H1 (cell line): ENCODE measurements around the gene ZNF394. TPM values are rescaled to one million over a fixed set of nuclear protein-coding genes. Genes with fewer than 3 reads are reported as not detected.

ENCODE experiments used
- CTCF ChIA-PET: fragments of 300-600 bp; sonication (Branson Sonifier 250); formaldehyde crosslinking; loops from one replicate; lab custom pipeline; 2021; ENCODE audit not compliant: partially characterized antibody; lab: Charles Lee
- POLR2A ChIA-PET: fragments of 300-600 bp; sonication (Branson Sonifier 250); formaldehyde crosslinking; loops from one replicate; lab custom pipeline; 2021; ENCODE audit warnings: inconsistent platforms; ENCODE audit not compliant: partially characterized antibody; lab: Charles Lee
- DNase-seq, 2 experiments: peaks; one replicate each; pipeline versions ENCODE4 v3.0.0 to v3.0.0-alpha.2; 2010 to 2022; ENCODE audit warnings: low spot score in 2 of 2, low read depth in 1 of 2, mixed read lengths in 1 of 2
- FAIRE-seq: peaks from 2 replicates; lab custom pipeline; 2011; peaks lifted over from hg19 to GRCh38; lab: Jason Lieb, UNC
- H2AFZ ChIP-seq: 2 replicates; pipeline ENCODE4 v1.8.1; 2012; ENCODE audit warnings: low read length, inconsistent platforms
- H2AK5ac ChIP-seq: 2 replicates; pipeline ENCODE4 v1.6.1; 2013; ENCODE audit warnings: low read depth, low read length
- H2BK120ac ChIP-seq: replicated peaks from 2 replicates; pipeline ENCODE3; 2013; ENCODE audit warnings: low read depth, low read length, inconsistent platforms
- H2BK12ac ChIP-seq: 2 replicates; pipeline ENCODE4 v1.6.1; 2013; ENCODE audit warnings: low read depth, low read length
- H2BK15ac ChIP-seq: 2 replicates; pipeline ENCODE4 v1.6.1; 2013; ENCODE audit warnings: low read length
- H2BK20ac ChIP-seq: 2 replicates; pipeline ENCODE4 v1.6.1; 2013; ENCODE audit warnings: low read length
- H2BK5ac ChIP-seq: 2 replicates; pipeline ENCODE4 v1.6.1; 2013; ENCODE audit warnings: low read depth, low read length
- H3K14ac ChIP-seq: 2 replicates; pipeline ENCODE4 v1.6.1; 2013; ENCODE audit warnings: inconsistent platforms; ENCODE audit not compliant: insufficient read length
- H3K18ac ChIP-seq: 2 replicates; pipeline ENCODE4 v1.6.1; 2013; ENCODE audit warnings: low read length; ENCODE audit errors: extremely low read depth
- H3K23ac ChIP-seq: 2 replicates; pipeline ENCODE4 v1.6.1; 2013; ENCODE audit warnings: inconsistent platforms; ENCODE audit not compliant: insufficient read length
- H3K23me2 ChIP-seq: 2 replicates; pipeline ENCODE4 v1.6.1; 2013; ENCODE audit warnings: low read depth, low read length
- H3K27ac ChIP-seq: 2 replicates; pipeline ENCODE4 v1.6.1; 2011; ENCODE audit warnings: low read depth, low read length, inconsistent platforms
- H3K27me3 ChIP-seq, 4 experiments: replicated peaks in 1 of 4; 1 replicate in 1 of 4; 2 replicates in 3 of 4; pipeline versions ENCODE4 v1.6.1 to v1.8.1; 2011 to 2013; ENCODE audit warnings: low read length in 3 of 4, mild to moderate bottlenecking in 3 of 4, inconsistent platforms in 2 of 4, mixed read lengths in 2 of 4, moderate library complexity in 1 of 4; ENCODE audit not compliant: control insufficient read depth in 3 of 4, insufficient read depth in 3 of 4; ENCODE audit errors: extremely low read depth in 1 of 4
- H3K36me3 ChIP-seq, 4 experiments: 2 replicates each; pipeline versions ENCODE4 v1.6.1 to v1.8.1; 2011 to 2013; ENCODE audit warnings: mild to moderate bottlenecking in 4 of 4, low read length in 3 of 4, moderate library complexity in 2 of 4, control low read depth in 1 of 4, inconsistent platforms in 1 of 4; ENCODE audit not compliant: insufficient read depth in 4 of 4, control insufficient read depth in 2 of 4
- H3K4ac ChIP-seq: replicated peaks from 2 replicates; pipeline ENCODE3; 2013; ENCODE audit warnings: low read length, low read depth, mixed read lengths, inconsistent platforms; ENCODE audit not compliant: insufficient read length
- H3K4me1 ChIP-seq, 4 experiments: replicated peaks in 1 of 4; 1 replicate in 1 of 4; 2 replicates in 3 of 4; pipeline versions ENCODE4 v1.6.1 to v1.8.1; 2011 to 2013; ENCODE audit warnings: low read length in 3 of 4, inconsistent platforms in 2 of 4, mixed read lengths in 1 of 4; ENCODE audit not compliant: insufficient read depth in 4 of 4, control insufficient read depth in 3 of 4
- H3K4me2 ChIP-seq, 2 experiments: 2 replicates each; pipeline versions ENCODE4 v1.6.1 to v1.8.1; 2011 to 2013; ENCODE audit warnings: low read depth in 2 of 2, low read length in 2 of 2, control low read depth in 1 of 2, inconsistent platforms in 1 of 2, mild to moderate bottlenecking in 1 of 2; ENCODE audit not compliant: insufficient read depth in 1 of 2
- H3K4me3 ChIP-seq, 4 experiments: fragments of 200-600, 300-600 bp in 1 of 4; sonication (generic), shearing (Covaris generic), sonication (Bioruptor Twin) in 1 of 4; 2 replicates each; pipeline versions ENCODE4 v1.5.1 to v1.8.1; 2011 to 2016; ENCODE audit warnings: low read length in 4 of 4, low read depth in 3 of 4, control low read depth in 2 of 4, inconsistent platforms in 2 of 4, mild to moderate bottlenecking in 2 of 4, mixed read lengths in 1 of 4, moderate library complexity in 1 of 4; ENCODE audit not compliant: insufficient read depth in 2 of 4; ENCODE audit errors: extremely low read depth in 1 of 4
- H3K56ac ChIP-seq: replicated peaks from 2 replicates; pipeline ENCODE3; 2013; ENCODE audit warnings: low read depth, mild to moderate bottlenecking, mixed read lengths, low read length, inconsistent platforms; ENCODE audit not compliant: insufficient read length
- H3K79me1 ChIP-seq: 2 replicates; pipeline ENCODE4 v1.6.1; 2013; ENCODE audit warnings: low read depth, low read length, control low read depth
- H3K79me2 ChIP-seq, 2 experiments: 2 replicates each; pipeline versions ENCODE4 v1.6.1 to v1.8.1; 2012 to 2013; ENCODE audit warnings: low read length in 2 of 2, mild to moderate bottlenecking in 2 of 2, inconsistent platforms in 1 of 2; ENCODE audit not compliant: insufficient read depth in 2 of 2, control insufficient read depth in 1 of 2
- H3K9ac ChIP-seq, 4 experiments: replicated peaks in 1 of 4; 1 replicate in 1 of 4; 2 replicates in 3 of 4; pipeline versions ENCODE4 v1.6.1 to v1.8.1; 2011 to 2013; ENCODE audit warnings: low read depth in 3 of 4, low read length in 3 of 4, control low read depth in 2 of 4, mild to moderate bottlenecking in 2 of 4, moderate library complexity in 2 of 4, inconsistent platforms in 1 of 4; ENCODE audit errors: extremely low read depth in 1 of 4
- H3K9me3 ChIP-seq, 2 experiments: 2 replicates each; pipeline versions ENCODE4 v1.6.1 to v1.8.1; 2012 to 2013; ENCODE audit warnings: mild to moderate bottlenecking in 2 of 2, moderate library complexity in 2 of 2, control low read depth in 1 of 2, inconsistent platforms in 1 of 2, low read depth in 1 of 2, low read length in 1 of 2, mixed read lengths in 1 of 2; ENCODE audit not compliant: insufficient read depth in 2 of 2
- H4K20me1 ChIP-seq, 2 experiments: replicated peaks in 1 of 2; 2 replicates each; pipeline versions ENCODE3 to v1.8.1; 2011 to 2013; ENCODE audit warnings: inconsistent platforms in 2 of 2, low read length in 2 of 2, mild to moderate bottlenecking in 1 of 2; ENCODE audit not compliant: insufficient read depth in 2 of 2, control insufficient read depth in 1 of 2
- H4K5ac ChIP-seq: 2 replicates; pipeline ENCODE4 v1.6.1; 2013; ENCODE audit warnings: low read length, low read depth, mixed read lengths, inconsistent platforms; ENCODE audit not compliant: insufficient read length
- H4K8ac ChIP-seq: 2 replicates; pipeline ENCODE4 v1.8.0; 2013; ENCODE audit warnings: mild to moderate bottlenecking, moderate library complexity, low read length, inconsistent platforms; ENCODE audit not compliant: insufficient read depth; ENCODE audit errors: extremely low read depth
- H4K91ac ChIP-seq: replicated peaks from 2 replicates; pipeline ENCODE3; 2013; ENCODE audit warnings: low read length, mixed read lengths, inconsistent platforms; ENCODE audit not compliant: insufficient read length
- ATF3 ChIP-seq: IDR thresholded peaks from 2 replicates; pipeline ENCODE4 v1.6.1; 2011; ENCODE audit warnings: low read depth, mild to moderate bottlenecking, low read length; ENCODE audit not compliant: insufficient read depth
- BCL11A ChIP-seq, 2 experiments: IDR thresholded peaks; one replicate each; pipeline ENCODE4 v1.6.1; 2011; ENCODE audit warnings: low read depth in 2 of 2, low read length in 2 of 2, mild to moderate bottlenecking in 2 of 2
- CHD1 ChIP-seq: IDR thresholded peaks from 2 replicates; pipeline ENCODE4 v1.6.1; 2012; ENCODE audit warnings: low read depth, low read length, improper control_type of control experiment
- EGR1 ChIP-seq: IDR thresholded peaks from 2 replicates; pipeline ENCODE4 v1.6.1; 2011; ENCODE audit warnings: low read depth, low read length, borderline replicate concordance
- KDM5A ChIP-seq: fragments of 200-600 bp; IDR thresholded peaks from 2 replicates; pipeline ENCODE4 v1.7.1; 2012; ENCODE audit warnings: mild to moderate bottlenecking, low read length, inconsistent platforms, mixed read lengths
- NRF1 ChIP-seq: IDR thresholded peaks from 2 replicates; pipeline ENCODE4 v1.6.1; 2011; ENCODE audit warnings: mild to moderate bottlenecking, low read depth, low read length, improper control_type of control experiment
- RAD21 ChIP-seq, 2 experiments: IDR thresholded peaks in 1 of 2; conservative IDR thresholded peaks in 1 of 2; 2 replicates each; pipeline ENCODE4 v1.6.1; 2011; ENCODE audit warnings: low read depth in 2 of 2, low read length in 2 of 2, improper control_type of control experiment in 1 of 2, inconsistent platforms in 1 of 2, mild to moderate bottlenecking in 1 of 2, moderate library complexity in 1 of 2
- SAP30 ChIP-seq: fragments of 300-600 bp; sonication (generic); IDR thresholded peaks from 2 replicates; pipeline ENCODE4 v1.7.1; 2012; ENCODE audit warnings: low read length, moderate library complexity, mild to moderate bottlenecking, inconsistent platforms; ENCODE audit not compliant: insufficient read depth, insufficient replicate concordance
- SP1 ChIP-seq: IDR thresholded peaks from 2 replicates; pipeline ENCODE4 v1.6.1; 2011; ENCODE audit warnings: low read depth, low read length
- SP4 ChIP-seq: IDR thresholded peaks from 2 replicates; pipeline ENCODE4 v1.6.1; 2012; ENCODE audit warnings: low read length, inconsistent platforms
- TCF12 ChIP-seq: IDR thresholded peaks from 2 replicates; pipeline ENCODE4 v1.6.1; 2011; ENCODE audit warnings: low read depth, mild to moderate bottlenecking, low read length
- WGBS, 2 experiments: shearing (Covaris generic) in 1 of 2; methylation state at CpG; one replicate each; pipeline versions ENCODE4 v1.1.6 to v1.1.7; 2013 to 2015; ENCODE audit warnings: low lambda C conversion rate in 2 of 2, mixed read lengths in 2 of 2, inconsistent platforms in 1 of 2, low coverage in 1 of 2, missing lambda C conversion rate in 1 of 2; ENCODE audit not compliant: insufficient replicate concordance in 2 of 2, insufficient coverage in 1 of 2, insufficient read length in 1 of 2; ENCODE audit errors: extremely low coverage in 1 of 2, missing lambda C conversion rate in 1 of 2; 5-methylcytosine and 5-hydroxymethylcytosine counted together
- polyA plus RNA-seq, 7 experiments: library from polyadenylated mRNA; depleted of rRNA in 3 of 7; stranded (reverse) in 5 of 7; unstranded in 2 of 7; fragments of >200 nt in 5 of 7; fragments of 200-250 nt in 2 of 7; gene quantifications; 1 replicate in 5 of 7; 2 replicates in 1 of 7; 4 replicates in 1 of 7; pipeline versions ENCODE4 v1.2.1 to v1.2.3, GENCODE V29; 2011 to 2013; ENCODE audit warnings: missing spikeins in 2 of 7, mixed read lengths in 2 of 7
- total RNA-seq: library from RNA; stranded (reverse); fragmentation: NEBNext Ultra II Directional; extraction: Animal tissue kit (Norgen Biotek cat#: 25700); gene quantifications from 2 replicates; pipeline ENCODE4 v1.2.1, GENCODE V29; 2021

ZNF394 gene
- total and polyA plus RNA-seq, 2 of the 8 experiments (the other 6 are each of a cell fraction or from before 2014, with no cell fraction given): 6.6 to 19.3 TPM

GRCh38 chr7:99514050-99514449 lies 14.0 kb upstream of the ZNF394 start:
- H4K20me1 ChIP-seq: peaks cover 0 to 4% of the 10 kb centered on the region in 2 experiments
- H3K27me3 ChIP-seq: no peaks in the 10 kb centered on the region
- no peak overlapping the region for H3K4me3 ChIP-seq
- no peaks in the 10 kb centered on the region for H3K79me1 ChIP-seq
- no peak overlapping the region for H4K5ac ChIP-seq
- no peak overlapping the region for H3K23ac ChIP-seq
- no peaks in the 10 kb centered on the region for H3K23me2 ChIP-seq
- ChIA-PET CTCF (interaction anchor here (1.4 to 4.3 kb wide), 2 partner anchors 11 to 108 kb away, joined by 3 to 24 read pairs; no protein-coding TSS in a partner anchor), POLR2A (interaction anchor here (1.2 to 2.9 kb wide), 2 partner anchors 12 to 102 kb away, joined by 4 to 10 read pairs; partner anchors contain the start of gene ZSCAN25)
- H2AFZ ChIP-seq: no peak overlapping the region
- no peak overlapping the region for H3K4me2 ChIP-seq
- H3K79me2 ChIP-seq: peaks cover 0 to 8% of the 10 kb centered on the region in 2 experiments; a peak in 2 of 4 replicates
- no peak overlapping the region for H3K56ac ChIP-seq
- H4K8ac ChIP-seq: no peak overlapping the region
- 95% methylated on average over 1 of the region's 1 CpG; no CpG with 5 or more reads in 1 of the 2 experiments for WGBS, 2 experiments
- no peaks in the 10 kb centered on the region for H3K9me3 ChIP-seq
- H3K4ac ChIP-seq: no peak overlapping the region
- FAIRE-seq: no peak
- no peak for DNase-seq
- H2BK15ac ChIP-seq: no peak overlapping the region
- H3K14ac ChIP-seq: no peak overlapping the region
- H4K91ac ChIP-seq: no peak overlapping the region
- no peak overlapping the region for H2BK5ac ChIP-seq
- no peak overlapping the region for H3K9ac ChIP-seq
- H2AK5ac ChIP-seq: no peak overlapping the region
- H3K27ac ChIP-seq: no peak overlapping the region
- H2BK20ac ChIP-seq: no peak overlapping the region
- no peak overlapping the region for H2BK120ac ChIP-seq
- H3K4me1 ChIP-seq: no peaks in the 10 kb centered on the region
- H3K36me3 ChIP-seq: peaks cover 6 to 28% (median 14%) of the 10 kb centered on the region in 4 experiments; a peak in 7 of 8 replicates
- H3K18ac ChIP-seq: no peak overlapping the region
- H2BK12ac ChIP-seq: no peak overlapping the region
- TF ChIP-seq NRF1: no peak
- TF ChIP-seq ATF3: no peak
- no peak for TF ChIP-seq KDM5A
- TF ChIP-seq RAD21 (IDR thresholded peaks at IDR 0.05 in 1 of 2, conservative IDR thresholded peaks at IDR 0.05 in 1 of 2; ENCODE audit: low read depth in 2 of 2, low read length in 2 of 2): no peak
- TF ChIP-seq BCL11A (IDR thresholded peaks at IDR 0.05; ENCODE audit: low read depth in 2 of 2, low read length in 2 of 2): no peak
- TF ChIP-seq SP1: no peak
- no peak for TF ChIP-seq CHD1
- TF ChIP-seq SAP30: no peak
- TF ChIP-seq SP4: no peak
- TF ChIP-seq TCF12: no peak
- no peak for TF ChIP-seq EGR1
